ENCODE measurements around the gene THOC5. TPM values are rescaled to one million over a fixed set of nuclear protein-coding genes. Genes with fewer than 3 reads are reported as not detected.
"Not testable (repeated sequence)": the region's sequence is repeated elsewhere in the genome, so short reads cannot be mapped to it uniquely, and the experiment has no call there.

Gene THOC5
- 10 to 100 TPM in 11 of 12 donors, not detected in 1; 18.6 to 30.5 (median 26.1) TPM for polyA plus RNA-seq (ENCODE audit: insufficient read length in 12 of 12)
- long read RNA-seq, donor 1, full-length matches to known transcripts = 8 of 8 reads
- long read RNA-seq, donor 1, partial matches to known transcripts = 0 of 8 reads
- long read RNA-seq, donor 1, other reads (novel, unspliced or antisense) = 0 of 8 reads
- long read RNA-seq, donor 2, full-length matches to known transcripts = 5 of 5 reads
- long read RNA-seq, donor 2, partial matches to known transcripts = 0 of 5 reads
- long read RNA-seq, donor 2, other reads (novel, unspliced or antisense) = 0 of 5 reads
- long read RNA-seq, donor 3, full-length matches to known transcripts = 1 of 1 reads
- long read RNA-seq, donor 3, partial matches to known transcripts = 0 of 1 reads
- long read RNA-seq, donor 3, other reads (novel, unspliced or antisense) = 0 of 1 reads
- long read RNA-seq, donor 4, partial matches to known transcripts = 0 of 2 reads
- long read RNA-seq, donor 4, other reads (novel, unspliced or antisense) = 0 of 2 reads
- long read RNA-seq, donor 5, full-length matches to known transcripts = 4 of 4 reads
- long read RNA-seq, donor 5, partial matches to known transcripts = 0 of 4 reads
- long read RNA-seq, donor 5, other reads (novel, unspliced or antisense) = 0 of 4 reads
- long read RNA-seq, donor 6, full-length matches to known transcripts = 4 of 4 reads
- long read RNA-seq, donor 6, partial matches to known transcripts = 0 of 4 reads
- long read RNA-seq, donor 6, other reads (novel, unspliced or antisense) = 0 of 4 reads
- long read RNA-seq, donor 7 = 0 reads
- long read RNA-seq, donor 8, partial matches to known transcripts = 0 of 3 reads
- long read RNA-seq, donor 8, other reads (novel, unspliced or antisense) = 0 of 3 reads
- long read RNA-seq, donor 9, partial matches to known transcripts = 0 of 1 reads
- long read RNA-seq, donor 9, other reads (novel, unspliced or antisense) = 0 of 1 reads
- long read RNA-seq, donor 10, full-length matches to known transcripts = 5 of 5 reads
- long read RNA-seq, donor 10, partial matches to known transcripts = 0 of 5 reads
- long read RNA-seq, donor 10, other reads (novel, unspliced or antisense) = 0 of 5 reads
- long read RNA-seq, donor 11, partial matches to known transcripts = 0 of 1 reads
- long read RNA-seq, donor 11, other reads (novel, unspliced or antisense) = 0 of 1 reads

- peak; percentile 96 for DNase-seq
Observed at GRCh38 chr22:29553351-29554224, at the start of gene THOC5. Gene THOC5, minus strand, starts transcription at chr22:29553757. Its CDS starts 4,610 bp downstream, at chr22:29549147.

- no peak for DNase-seq
Observed at GRCh38 chr22:29598684-29599020, 45.1 kb upstream of the THOC5 start.

- DNase-seq = not testable (repeated sequence)
Observed at GRCh38 chr22:29597871-29598683, 44.5 kb upstream of the THOC5 start.

- no peak for DNase-seq
Observed at GRCh38 chr22:29596408-29596807, 42.9 kb upstream of the THOC5 start.

GRCh38 chr22:29594447-29594846 is 40.9 kb upstream of the THOC5 start:
- DNase-seq = not testable (repeated sequence)

GRCh38 chr22:29593923-29594322 is 40.4 kb upstream of the THOC5 start:
- no peak for DNase-seq

- no peak for DNase-seq
Observed at GRCh38 chr22:29587938-29588699, 34.6 kb upstream of the THOC5 start.

- DNase-seq = not testable (repeated sequence)
Observed at GRCh38 chr22:29586193-29586705, 32.7 kb upstream of the THOC5 start.

GRCh38 chr22:29584975-29585374 is 31.4 kb upstream of the THOC5 start:
- no peak for DNase-seq

GRCh38 chr22:29581799-29582198 is 28.2 kb upstream of the THOC5 start:
- DNase-seq = no peak

GRCh38 chr22:29580200-29580810 is 26.7 kb upstream of the THOC5 start:
- DNase-seq = no peak

- no peak for DNase-seq
Observed at GRCh38 chr22:29578462-29579200, 25.1 kb upstream of the THOC5 start.

- no peak for DNase-seq
Observed at GRCh38 chr22:29574762-29575450, 21.3 kb upstream of the THOC5 start.

GRCh38 chr22:29570912-29571549 is 17.5 kb upstream of the THOC5 start:
- no peak for DNase-seq

GRCh38 chr22:29570456-29570855 is 16.9 kb upstream of the THOC5 start:
- DNase-seq = no peak

GRCh38 chr22:29569011-29569678 is 15.6 kb upstream of the THOC5 start:
- DNase-seq = no peak

Data from muscle of arm (tissue), 14 donors.